HG03469 (cell line): ENCODE results near the gene KRTAP10-4.
"Not testable (repeated sequence)": the region's sequence is repeated elsewhere in the genome, so short reads cannot be mapped to it uniquely, and the experiment has no call there.

ENCODE experiments used
- ATAC-seq: cut with Tn5 transposase; IDR thresholded peaks from one replicate; pipeline ENCODE4 v1.9.1; 2021; ENCODE audit warnings: mild to moderate bottlenecking, moderate library complexity, moderate number of reproducible peaks; ENCODE audit not compliant: unreplicated experiment

The KRTAP10-4 gene

GRCh38 chr21:44578371-44579055, 5.0 kb downstream of the KRTAP10-4 start:
- no peak for ATAC-seq

GRCh38 chr21:44579056-44579832, 5.7 kb downstream of the KRTAP10-4 start:
- ATAC-seq = no peak

GRCh38 chr21:44579833-44580144, 6.3 kb downstream of the KRTAP10-4 start:
- no peak for ATAC-seq

GRCh38 chr21:44580231-44580821, 6.8 kb downstream of the KRTAP10-4 start, which contains the start of gene KRTAP10-5:
Gene KRTAP10-5, minus strand, starts transcription at chr21:44580604. Its CDS starts 26 bp downstream, at chr21:44580578.
- ATAC-seq = not testable (repeated sequence)

GRCh38 chr21:44581158-44581557, 7.6 kb downstream of the KRTAP10-4 start:
- ATAC-seq = no peak

- no peak for ATAC-seq
Observed at GRCh38 chr21:44582055-44582454, 8.5 kb downstream of the KRTAP10-4 start.

GRCh38 chr21:44583089-44583799, 9.7 kb downstream of the KRTAP10-4 start:
- no peak for ATAC-seq

GRCh38 chr21:44583800-44584147, 10.2 kb downstream of the KRTAP10-4 start:
- no peak for ATAC-seq

- no peak for ATAC-seq
Observed at GRCh38 chr21:44585892-44586291, 12.4 kb downstream of the KRTAP10-4 start.

GRCh38 chr21:44589094-44589493, 15.6 kb downstream of the KRTAP10-4 start:
- ATAC-seq = no peak

GRCh38 chr21:44589586-44590305, 16.2 kb downstream of the KRTAP10-4 start:
- no peak for ATAC-seq

GRCh38 chr21:44590311-44590721, 16.8 kb downstream of the KRTAP10-4 start:
- ATAC-seq = no peak

- ATAC-seq = not testable (repeated sequence)
Observed at GRCh38 chr21:44590897-44591800, 17.6 kb downstream of the KRTAP10-4 start.

- not testable (repeated sequence) for ATAC-seq
Observed at GRCh38 chr21:44591801-44592130, 18.2 kb downstream of the KRTAP10-4 start.

- no peak for ATAC-seq
Observed at GRCh38 chr21:44592446-44593311, 19.1 kb downstream of the KRTAP10-4 start, which contains the start of gene KRTAP10-6. Gene KRTAP10-6, minus strand, starts transcription at chr21:44592505. Its CDS starts 21 bp downstream, at chr21:44592484.

- no peak for ATAC-seq
Observed at GRCh38 chr21:44593598-44594405, 20.3 kb downstream of the KRTAP10-4 start.

GRCh38 chr21:44594406-44594916, 20.9 kb downstream of the KRTAP10-4 start:
- no peak for ATAC-seq

- no peak for ATAC-seq
Observed at GRCh38 chr21:44595524-44595923, 22.0 kb downstream of the KRTAP10-4 start.
